Transverse colon (tissue), 4 donors: ENCODE measurements around the gene IL19. TPM values are rescaled to one million over a fixed set of nuclear protein-coding genes. Genes with fewer than 3 reads are reported as not detected.
A peak's percentile ranks its signal among the peaks of the same experiment; 100 is the strongest.

ENCODE experiments used
- DNase-seq: peaks from one replicate; pipeline ENCODE4 v3.0.0-alpha.2; 2019
- H3K27ac ChIP-seq, 4 donors: fragments of 200-600 bp; sonication (generic); 2 replicates each; pipeline ENCODE4 v1.5.1; 2016 to 2018; ENCODE audit warnings: inconsistent platforms in 4 of 4
- H3K27me3 ChIP-seq: fragments of 200-600 bp; sonication (generic); 2 replicates; pipeline ENCODE4 v1.5.1; 2017; ENCODE audit warnings: inconsistent platforms
- H3K36me3 ChIP-seq, 4 donors: fragments of 200-600 bp; sonication (generic); 2 replicates each; pipeline ENCODE4 v1.5.1; 2017 to 2019; ENCODE audit warnings: inconsistent platforms in 4 of 4
- H3K4me1 ChIP-seq, 4 donors: fragments of 200-600 bp; sonication (generic); 2 replicates each; pipeline ENCODE4 v1.5.1; 2017 to 2020; ENCODE audit warnings: inconsistent platforms in 4 of 4
- H3K4me3 ChIP-seq, 4 donors: fragments of 200-600 bp; sonication (generic); 1 replicate in 1 of 4; 2 replicates in 3 of 4; pipeline versions ENCODE4 v1.5.1 to v1.6.1; 2017 to 2019; ENCODE audit warnings: inconsistent platforms in 4 of 4
- H3K9me3 ChIP-seq, 2 donors: fragments of 200-600 bp; sonication (generic); 2 replicates each; pipeline ENCODE4 v1.5.1; 2017 to 2019; ENCODE audit warnings: inconsistent platforms in 2 of 2
- EP300 ChIP-seq: sonication (generic); formaldehyde crosslinking; IDR thresholded peaks from one replicate; pipeline ENCODE4 v1.6.1; 2017; ENCODE audit warnings: antibody characterized with exemption, low read depth
- POLR2A ChIP-seq: fragments of 450-650 bp; IDR thresholded peaks from one replicate; pipeline ENCODE4 v1.6.1; 2016; ENCODE audit warnings: antibody characterized with exemption, mild to moderate bottlenecking, moderate library complexity
- POLR2AphosphoS5 ChIP-seq, 3 donors: sonication (generic); formaldehyde crosslinking; IDR thresholded peaks; one replicate each; pipeline ENCODE4 v1.6.1; 2016; ENCODE audit warnings: antibody characterized with exemption in 3 of 3
- WGBS, 2 donors: methylation state at CpG; one replicate each; pipeline ENCODE4 v1.1.5; 2018; ENCODE audit warnings: low coverage in 1 of 2; 5-methylcytosine and 5-hydroxymethylcytosine counted together
- in situ Hi-C, 4 donors: fragments of 200-750 bp; cut with MboI; loops; one replicate each; pipeline versions ENCODE4 v1.15.0 to v1.15.1; 2017; ENCODE audit warnings: low sequenced_read_pairs in 3 of 4, low pct_ligation_motif_present in 1 of 4, low pct_unique_long_range_greater_than_20kb in 1 of 4
- intact Hi-C: fragments of 100-400 bp; cut with DNase I; formaldehyde crosslinking; loops from one replicate; pipeline ENCODE4 v1.15.1; 2023; ENCODE audit warnings: low total_unique reads
- total RNA-seq, 4 donors: library from RNA; depleted of rRNA; stranded (reverse); fragments of >200 nt; gene quantifications; one replicate each; pipeline ENCODE4 v1.1.0, GENCODE V29; 2016
- TF ChIP-seq, protein P1 (sequence below), 5 experiments: fragments of 200-600 bp in 3 of 5; fragments of 450-650 bp in 2 of 5; sonication (generic) in 3 of 5; IDR thresholded peaks; 1 replicate in 2 of 5; 2 replicates in 3 of 5; pipeline ENCODE4 v1.5.1; 2016 to 2017; ENCODE audit warnings: antibody characterized with exemption in 5 of 5, inconsistent platforms in 3 of 5, mild to moderate bottlenecking in 2 of 5, moderate library complexity in 1 of 5

IL19 gene
- total RNA-seq, 4 donors from 2014 or later: not detected

DNA sequence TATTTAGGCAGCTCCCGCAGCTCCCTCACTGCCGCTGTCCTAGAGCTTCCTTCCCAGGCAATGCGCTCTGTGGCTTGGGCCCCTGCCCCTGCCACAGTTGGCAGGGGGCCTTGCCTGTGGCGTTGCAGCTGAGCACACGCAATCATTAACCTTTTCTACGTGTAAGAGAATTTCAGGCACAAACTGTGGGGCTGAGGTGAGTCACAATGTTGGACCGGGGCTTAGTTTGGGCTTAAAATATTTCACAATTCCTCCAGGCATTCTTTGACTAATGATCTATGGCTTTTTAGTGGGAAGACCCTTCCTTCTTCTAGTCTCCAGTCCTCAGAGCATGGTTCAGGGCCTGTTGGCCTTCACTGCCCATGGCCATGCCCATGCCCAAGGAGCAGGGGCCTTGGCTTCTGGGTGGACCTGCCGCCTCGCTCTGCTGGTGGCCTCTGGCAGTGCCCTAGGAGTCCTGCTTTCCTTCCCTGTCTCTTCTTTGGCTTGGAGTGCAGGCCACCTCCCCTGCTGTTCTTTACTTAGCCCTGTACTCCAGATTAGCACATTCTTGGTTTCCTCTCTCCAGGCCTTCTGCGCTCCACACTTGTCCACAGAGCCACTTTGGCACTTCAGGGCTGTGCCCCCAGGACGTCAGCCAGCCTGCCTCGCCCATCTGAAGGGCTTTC is 46.6 kb upstream of the IL19 start:
- Histone ChIP-seq H3K36me3 (no peaks in the 10 kb centered on the region), H3K27me3 (no peaks in the 10 kb centered on the region), H3K4me3 (no peak overlapping the region), H3K4me1 (peaks cover 14 to 51% (median 29%) of the 10 kb centered on the region in 4 donors), H3K27ac (peak overlapping the region; percentile 27 to 70 (median 48)), H3K9me3 (no peaks in the 10 kb centered on the region)
- 37 to 60% methylated on average over 3 to 12 of the region's 12 CpGs for WGBS, 2 donors
- no peak for DNase-seq
- TF ChIP-seq POLR2AphosphoS5 (IDR thresholded peaks at IDR 0.05) (peak in 1 of 3 donors; percentile 17), EP300 (no peak)
- TF ChIP-seq, protein P1, sequence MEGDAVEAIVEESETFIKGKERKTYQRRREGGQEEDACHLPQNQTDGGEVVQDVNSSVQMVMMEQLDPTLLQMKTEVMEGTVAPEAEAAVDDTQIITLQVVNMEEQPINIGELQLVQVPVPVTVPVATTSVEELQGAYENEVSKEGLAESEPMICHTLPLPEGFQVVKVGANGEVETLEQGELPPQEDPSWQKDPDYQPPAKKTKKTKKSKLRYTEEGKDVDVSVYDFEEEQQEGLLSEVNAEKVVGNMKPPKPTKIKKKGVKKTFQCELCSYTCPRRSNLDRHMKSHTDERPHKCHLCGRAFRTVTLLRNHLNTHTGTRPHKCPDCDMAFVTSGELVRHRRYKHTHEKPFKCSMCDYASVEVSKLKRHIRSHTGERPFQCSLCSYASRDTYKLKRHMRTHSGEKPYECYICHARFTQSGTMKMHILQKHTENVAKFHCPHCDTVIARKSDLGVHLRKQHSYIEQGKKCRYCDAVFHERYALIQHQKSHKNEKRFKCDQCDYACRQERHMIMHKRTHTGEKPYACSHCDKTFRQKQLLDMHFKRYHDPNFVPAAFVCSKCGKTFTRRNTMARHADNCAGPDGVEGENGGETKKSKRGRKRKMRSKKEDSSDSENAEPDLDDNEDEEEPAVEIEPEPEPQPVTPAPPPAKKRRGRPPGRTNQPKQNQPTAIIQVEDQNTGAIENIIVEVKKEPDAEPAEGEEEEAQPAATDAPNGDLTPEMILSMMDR (IDR thresholded peaks at IDR 0.05): no peak
- in situ Hi-C loops: loop anchor here in 1 of 4 donors (10.0 kb wide), 1 partner anchor 261 kb away; no protein-coding TSS in a partner anchor
- intact Hi-C loops: no loop called here

DNA sequence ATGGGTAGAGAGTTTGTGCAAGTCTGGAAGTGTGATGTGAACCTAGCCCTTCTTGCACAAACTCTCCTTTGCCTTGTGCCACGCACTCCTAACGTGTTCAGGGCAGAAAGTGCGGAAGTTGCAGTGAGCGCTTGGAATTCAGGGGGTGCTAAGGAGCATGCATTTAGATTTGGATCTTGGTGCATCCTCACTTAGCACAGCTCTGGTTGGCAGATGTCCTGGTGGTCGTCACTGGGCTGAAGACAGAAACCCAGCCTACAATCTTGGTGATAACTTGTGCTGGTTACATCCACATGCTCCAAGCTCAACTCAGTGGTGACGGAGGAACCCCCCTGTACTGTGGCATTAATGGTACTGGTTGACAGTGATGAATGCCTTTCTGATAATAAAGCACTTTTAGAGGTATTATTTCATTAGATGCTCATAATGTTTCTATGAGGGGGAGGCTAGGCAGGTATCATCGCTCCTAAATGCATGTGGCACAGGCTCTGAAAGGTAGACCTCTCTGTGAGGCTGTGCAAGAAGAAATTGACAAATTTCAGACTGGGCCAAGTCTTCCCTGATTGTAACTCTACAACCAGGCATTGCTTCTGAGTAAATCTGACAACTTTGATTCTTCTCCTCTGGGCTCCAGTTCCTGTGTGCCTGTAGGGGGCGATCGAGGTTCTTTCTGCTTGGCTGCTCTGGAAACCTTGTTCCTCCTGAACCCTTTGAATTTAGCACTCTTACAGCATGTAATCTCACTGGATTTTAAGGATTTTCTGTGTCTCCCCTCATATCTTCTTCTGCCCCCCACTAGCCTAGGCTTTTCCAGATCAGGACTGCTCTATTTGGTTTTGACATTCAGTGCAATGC is 45.2 kb upstream of the IL19 start:
- intact Hi-C loops: loop anchor here (5.0 kb wide), 1 partner anchor 187 kb away; no protein-coding TSS in a partner anchor
- Histone ChIP-seq H3K9me3 (no peaks in the 10 kb centered on the region), H3K4me3 (no peak overlapping the region), H3K27me3 (no peaks in the 10 kb centered on the region), H3K36me3 (peaks cover 0 to 13% (median 7%) of the 10 kb centered on the region in 4 donors), H3K4me1 (peaks cover 14 to 43% (median 25%) of the 10 kb centered on the region in 4 donors), H3K27ac (no peak overlapping the region)
- WGBS, 2 donors: 73 to 100% methylated on average over 1 to 9 of the region's 9 CpGs
- in situ Hi-C loops: loop anchor here in 3 of 4 donors (5.0 to 25.0 kb wide), 3 partner anchors 187 to 259 kb away; partner anchors contain the start of gene FCMR (in 1 of the 3)
- DNase-seq: peak; percentile 60
- TF ChIP-seq, protein P1 (IDR thresholded peaks at IDR 0.05): peak; percentile 25 to 63 (median 40)
- TF ChIP-seq POLR2A: no peak

DNA sequence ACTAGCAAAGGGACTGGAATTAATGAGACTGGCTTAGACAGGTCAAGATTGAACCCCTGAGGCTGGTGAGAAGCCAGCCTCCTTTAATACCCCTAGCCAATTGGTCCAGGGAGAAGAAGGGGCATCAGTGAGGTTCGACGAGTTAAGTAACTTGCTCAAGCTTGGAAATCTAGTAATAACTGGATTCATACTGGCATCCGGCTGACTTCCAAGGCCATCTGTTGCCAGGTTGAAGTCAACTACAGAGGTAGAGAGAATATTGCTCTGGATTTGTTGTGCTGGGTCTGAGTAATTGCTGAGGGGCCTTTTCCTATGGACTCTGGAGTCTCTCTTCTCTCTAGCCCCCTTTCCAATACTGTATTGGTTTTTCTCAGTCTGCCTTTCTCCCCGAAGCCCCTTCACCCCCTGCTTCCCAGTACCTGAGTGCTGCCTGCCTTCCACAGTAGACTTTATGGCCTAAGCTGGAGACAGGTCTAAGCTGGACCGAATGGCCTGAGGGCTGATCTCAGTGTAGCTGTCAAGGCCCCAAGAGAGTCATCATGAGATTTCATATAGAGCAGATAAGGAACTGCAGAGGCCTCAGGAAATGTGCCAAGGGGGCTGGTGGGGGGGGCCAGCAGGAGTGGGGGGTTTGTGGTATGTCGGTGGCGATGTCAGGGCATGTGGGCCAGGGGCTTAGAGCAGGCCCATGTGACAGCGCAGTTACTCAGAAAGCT is 42.4 kb upstream of the IL19 start:
- DNase-seq: no peak
- intact Hi-C loops: loop anchor here (5.0 kb wide), 1 partner anchor 184 kb away; no protein-coding TSS in a partner anchor
- in situ Hi-C loops: loop anchor here in 3 of 4 donors (5.0 to 25.0 kb wide), 3 partner anchors 184 to 257 kb away; partner anchors contain the start of gene FCMR (in 1 of the 3)
- Histone ChIP-seq H3K27ac (no peak overlapping the region), H3K36me3 (peaks cover 0 to 38% (median 17%) of the 10 kb centered on the region in 4 donors), H3K9me3 (no peaks in the 10 kb centered on the region), H3K4me3 (no peak overlapping the region), H3K27me3 (no peaks in the 10 kb centered on the region), H3K4me1 (peaks cover 14 to 37% (median 21%) of the 10 kb centered on the region in 4 donors)
- 81 to 86% methylated on average over 2 to 8 of the region's 8 CpGs for WGBS, 2 donors
- no peak for TF ChIP-seq EP300
- TF ChIP-seq, protein P1 (IDR thresholded peaks at IDR 0.05): no peak
- no peak for TF ChIP-seq POLR2A
- no peak for TF ChIP-seq POLR2AphosphoS5 (IDR thresholded peaks at IDR 0.05)

DNA sequence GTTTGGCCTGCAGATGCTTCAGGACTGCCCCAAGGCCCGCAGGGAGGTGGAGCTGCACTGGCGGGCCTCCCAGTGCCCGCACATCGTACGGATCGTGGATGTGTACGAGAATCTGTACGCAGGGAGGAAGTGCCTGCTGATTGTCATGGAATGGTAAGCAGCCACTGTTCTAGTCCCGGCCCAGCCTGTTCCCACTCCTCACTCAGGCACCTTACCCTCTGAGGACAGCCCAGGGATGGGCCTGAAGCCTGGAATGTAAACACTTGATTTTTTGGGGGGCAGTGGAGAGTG is 41.9 kb upstream of the IL19 start:
- peaks cover 0 to 38% (median 17%) of the 10 kb centered on the region in 4 donors for H3K36me3 ChIP-seq
- in situ Hi-C loops (loop anchor here in 3 of 4 donors (5.0 to 25.0 kb wide), 3 partner anchors 184 to 256 kb away; partner anchors contain the start of gene FCMR (in 1 of the 3)), intact Hi-C loops (loop anchor here (5.0 kb wide), 1 partner anchor 184 kb away; no protein-coding TSS in a partner anchor)
- H3K9me3 ChIP-seq: no peaks in the 10 kb centered on the region
- no peak overlapping the region for H3K4me3 ChIP-seq
- 86 to 100% methylated on average over 2 to 9 of the region's 9 CpGs for WGBS, 2 donors
- peaks cover 11 to 32% (median 16%) of the 10 kb centered on the region in 4 donors for H3K4me1 ChIP-seq
- no peak for DNase-seq
- no peak overlapping the region for H3K27ac ChIP-seq
- TF ChIP-seq, protein P1 (IDR thresholded peaks at IDR 0.05): no peak
- TF ChIP-seq POLR2A: no peak
- TF ChIP-seq POLR2AphosphoS5 (IDR thresholded peaks at IDR 0.05): no peak
- TF ChIP-seq EP300: no peak
- H3K27me3 ChIP-seq: no peaks in the 10 kb centered on the region
